NOMO-1 treated with DMSO at 0.1 percent for 48 hours (cell line): ENCODE data around the gene COX5B.
A peak's percentile ranks its signal among the peaks of the same experiment; 100 is the strongest.

Experiments
- DNase-seq: peaks from one replicate; lab custom pipeline; 2025; ENCODE audit not compliant: unreplicated experiment; lab: John Stamatoyannopoulos, UW

COX5B gene

DNA sequence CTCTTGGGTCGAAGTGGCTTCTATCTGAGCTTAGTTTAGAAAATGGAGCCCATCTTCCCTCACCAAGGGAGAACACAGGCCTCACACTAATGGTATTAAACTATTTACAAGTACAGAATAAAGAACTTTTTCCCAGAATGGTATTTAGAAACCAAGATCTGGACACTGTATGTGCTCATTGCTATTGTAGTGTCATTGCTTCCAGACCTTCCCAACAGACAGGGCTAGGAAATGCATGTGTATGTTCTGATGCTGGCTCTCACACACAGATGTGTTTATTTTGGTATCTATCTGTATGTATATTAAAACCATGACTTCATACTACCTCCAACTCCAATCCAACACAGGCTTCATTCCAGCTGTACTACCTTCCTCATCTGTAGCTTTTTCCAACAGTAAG is 8.0 kb downstream of the COX5B start:
- DNase-seq: no peak

DNA sequence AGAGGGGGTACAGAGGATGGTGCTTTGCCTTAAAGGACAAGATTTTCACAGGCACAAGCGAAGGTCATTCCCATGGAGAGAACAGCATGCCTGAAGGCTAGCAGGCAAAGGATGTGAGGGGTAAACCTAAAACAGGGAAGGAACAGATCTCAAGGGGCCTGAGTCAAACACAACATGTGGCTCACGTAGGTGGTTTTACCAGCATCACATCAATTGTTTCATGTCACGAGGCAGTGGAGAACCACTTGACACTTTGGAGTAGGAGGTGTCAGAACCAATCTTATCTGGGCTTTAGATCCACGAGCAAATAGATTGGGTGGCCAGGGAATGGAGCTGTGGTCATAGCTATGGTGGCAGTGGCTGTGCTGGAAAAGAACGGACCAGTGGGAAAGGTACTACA is 8.4 kb downstream of the COX5B start:
- no peak for DNase-seq

- no peak for DNase-seq
These were observed 8.9 kb downstream of the COX5B start for GRCh38 chr2:97654791-97655190.

GRCh38 chr2:97656129-97656755 is 10.4 kb downstream of the COX5B start:
- DNase-seq: no peak

DNA sequence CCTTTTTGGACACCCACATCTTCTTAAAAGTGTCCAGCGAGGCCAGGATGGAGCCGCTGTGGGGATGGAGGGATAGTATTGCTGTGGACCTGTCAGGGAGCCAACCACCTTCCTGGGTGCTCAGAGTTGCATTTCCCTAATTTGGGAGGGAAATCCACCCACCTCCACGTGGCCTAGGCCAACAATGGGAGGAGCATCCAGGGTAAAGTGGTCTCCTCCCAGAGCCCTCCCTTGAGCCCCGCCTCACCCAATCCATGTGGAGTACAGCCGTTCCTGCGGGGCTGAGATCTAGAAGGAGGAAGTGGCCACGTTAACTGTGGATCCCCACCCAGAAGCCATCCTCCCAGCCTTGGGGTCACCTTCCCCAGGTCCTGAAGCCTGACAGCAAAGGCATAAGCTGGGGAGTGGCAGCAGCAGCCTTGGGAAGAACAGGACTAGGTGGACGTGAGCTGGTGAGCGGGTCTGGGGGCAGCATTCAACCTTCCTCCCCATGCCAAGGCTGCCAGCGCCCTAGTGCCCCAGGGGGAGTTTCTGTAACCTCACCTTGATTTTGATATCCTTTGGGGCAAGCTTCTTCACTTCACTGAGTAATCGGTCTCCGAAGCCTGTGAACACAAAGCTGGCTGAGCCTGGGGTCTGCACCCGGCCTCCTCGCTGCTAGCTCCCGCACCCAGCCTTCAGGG is 11.2 kb downstream of the COX5B start:
- DNase-seq: no peak

DNA sequence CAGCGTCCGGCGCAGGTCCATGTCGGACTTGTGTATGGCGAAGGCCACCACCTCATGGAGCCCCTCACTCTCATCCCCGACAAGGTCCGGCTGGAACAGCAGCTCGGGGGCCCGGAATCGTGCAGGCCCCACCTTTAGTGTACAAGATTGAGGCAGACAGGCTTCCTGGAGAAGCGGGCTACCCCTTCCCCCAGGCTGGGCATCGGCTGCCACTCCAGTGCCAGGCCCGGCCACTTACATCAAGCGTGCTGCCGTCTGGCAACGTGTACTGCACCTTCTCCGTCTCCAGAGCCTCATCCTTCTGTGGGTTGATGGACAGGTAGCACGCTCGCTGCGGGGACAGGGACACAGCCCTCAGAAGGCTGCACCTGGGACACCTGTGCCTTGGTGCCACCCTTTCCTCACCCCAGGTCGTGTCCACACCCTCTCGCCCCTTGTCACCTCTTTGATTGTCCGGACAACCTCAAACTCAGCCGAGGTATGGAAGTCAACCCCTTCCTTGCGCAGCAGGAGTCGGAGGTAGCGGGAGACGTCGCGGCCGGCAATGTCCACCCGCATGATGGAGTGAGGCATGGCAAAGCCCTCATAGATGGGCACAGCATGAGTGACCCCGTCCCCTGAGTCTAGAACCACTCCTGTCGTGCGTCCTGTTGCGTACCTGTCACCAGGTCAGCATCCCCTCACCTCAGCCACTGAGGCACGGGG is 12.3 kb downstream of the COX5B start:
- DNase-seq: no peak

DNA sequence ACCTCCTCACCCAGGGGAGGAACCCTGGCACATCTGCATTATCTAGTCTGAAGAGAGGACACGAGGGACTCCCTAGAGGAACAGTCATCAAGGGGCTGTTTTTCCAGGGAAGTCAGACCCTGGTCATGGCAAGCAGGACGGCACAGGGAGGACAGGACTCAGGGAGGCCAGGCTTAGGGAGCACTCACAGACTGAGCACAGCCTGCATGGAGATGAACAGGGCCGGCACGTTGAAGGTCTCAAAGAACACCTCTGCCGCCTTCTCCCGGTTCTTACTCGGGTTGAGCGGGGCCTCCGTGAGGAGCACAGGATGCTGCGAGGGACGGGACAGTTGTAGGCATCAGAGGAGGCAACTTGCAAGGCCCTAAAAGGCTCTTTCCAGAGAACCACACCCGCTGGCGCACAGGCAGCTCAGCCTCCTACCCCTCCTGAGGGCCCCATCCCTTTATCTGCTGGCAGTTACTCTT is 12.9 kb downstream of the COX5B start:
- no peak for DNase-seq

DNA sequence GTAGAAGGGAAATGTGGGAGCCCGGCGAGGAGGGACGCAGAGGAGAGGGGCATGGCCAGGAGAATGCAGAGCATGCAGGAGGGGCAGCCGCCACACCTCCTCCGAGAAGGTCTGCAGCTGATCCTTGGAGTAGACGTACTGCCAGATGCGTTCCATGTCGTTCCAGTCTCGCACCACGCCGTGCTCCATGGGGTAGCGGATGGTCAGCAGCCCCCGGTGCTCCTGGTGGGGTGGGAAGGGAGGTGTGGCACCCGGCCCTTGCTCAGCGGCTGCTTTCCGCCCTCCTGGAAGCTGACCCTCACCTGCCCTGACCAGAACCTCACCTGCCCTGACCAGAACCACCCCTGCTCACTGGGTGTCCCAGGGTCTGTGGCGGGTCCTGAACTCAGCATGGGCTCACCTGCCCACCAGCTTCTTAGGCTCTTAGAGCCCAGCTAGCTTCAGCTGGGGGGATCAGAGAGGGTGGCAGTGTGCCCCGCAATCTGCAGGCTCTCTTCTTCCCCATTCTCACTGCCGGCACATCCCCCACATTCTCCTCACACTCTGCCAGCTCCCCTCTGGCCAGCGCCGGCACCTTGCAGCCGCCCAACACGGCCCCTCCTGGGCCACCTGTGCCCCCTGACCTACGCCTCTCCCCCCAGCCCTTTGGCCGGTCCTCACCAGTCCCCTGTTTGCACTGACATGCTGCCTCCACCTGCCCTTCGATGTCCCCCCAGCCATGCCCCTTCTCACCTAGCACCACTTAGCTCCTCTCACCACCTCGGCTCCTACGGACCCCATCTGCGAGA is 13.6 kb downstream of the COX5B start:
- DNase-seq: no peak

DNA sequence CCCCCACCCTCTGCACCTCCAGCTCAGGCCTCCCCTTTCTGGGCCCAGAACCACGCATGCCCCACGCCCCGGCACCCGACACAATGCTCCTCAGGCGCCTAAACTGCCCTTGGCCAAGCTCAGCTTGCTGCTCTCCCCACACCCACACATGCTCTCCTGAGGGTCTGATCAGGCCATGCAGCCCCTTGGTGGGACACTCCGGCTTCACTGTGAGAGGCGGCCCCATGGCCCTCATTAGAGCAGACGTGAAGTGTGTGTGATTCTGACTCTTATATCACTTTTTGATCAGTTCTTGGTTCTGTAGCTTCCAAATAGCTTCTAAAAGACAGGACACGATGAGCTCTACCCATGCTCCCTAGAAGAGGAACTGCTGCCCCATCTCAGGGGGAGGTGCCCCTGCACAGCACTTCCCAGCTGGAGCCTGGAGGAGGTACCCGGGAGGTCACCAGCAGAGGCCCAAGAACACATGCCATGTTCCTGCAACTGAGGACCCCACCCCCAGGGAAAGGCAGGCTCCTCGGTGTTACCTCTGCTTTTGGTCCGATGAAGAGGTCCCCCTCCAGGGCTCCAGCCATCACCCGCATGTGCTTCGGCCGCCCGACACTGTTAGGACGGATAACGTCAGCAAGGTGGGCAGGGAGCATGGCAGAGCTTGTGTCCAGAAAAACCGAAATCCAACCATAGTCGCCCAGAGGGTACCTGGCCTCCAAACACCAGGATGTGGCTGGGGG is 14.3 kb downstream of the COX5B start:
- no peak for DNase-seq

- DNase-seq: no peak
These were observed 15.0 kb downstream of the COX5B start for GRCh38 chr2:97660775-97661389.

DNA sequence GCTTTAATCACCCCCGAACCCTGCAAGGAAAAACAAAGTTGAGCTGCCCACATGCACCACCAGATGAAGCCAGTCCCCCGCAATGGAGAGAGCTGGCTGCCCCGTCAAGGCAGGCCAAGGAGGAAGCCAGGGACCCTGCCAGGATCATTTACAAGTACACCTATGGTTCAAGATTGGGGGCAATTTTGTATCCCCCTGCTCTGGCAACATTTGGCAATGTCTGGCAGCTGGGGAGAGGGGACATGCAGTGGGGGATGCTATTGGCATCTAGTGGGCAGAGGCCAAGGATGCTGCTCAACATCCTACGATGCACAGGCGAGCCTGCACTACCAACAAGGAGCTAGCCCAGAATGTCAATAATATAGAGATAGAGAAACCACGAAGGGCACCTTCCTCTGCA is 16.1 kb downstream of the COX5B start:
- DNase-seq: no peak

- no peak for DNase-seq
These were observed 16.6 kb downstream of the COX5B start for GRCh38 chr2:97662386-97662894.

DNA sequence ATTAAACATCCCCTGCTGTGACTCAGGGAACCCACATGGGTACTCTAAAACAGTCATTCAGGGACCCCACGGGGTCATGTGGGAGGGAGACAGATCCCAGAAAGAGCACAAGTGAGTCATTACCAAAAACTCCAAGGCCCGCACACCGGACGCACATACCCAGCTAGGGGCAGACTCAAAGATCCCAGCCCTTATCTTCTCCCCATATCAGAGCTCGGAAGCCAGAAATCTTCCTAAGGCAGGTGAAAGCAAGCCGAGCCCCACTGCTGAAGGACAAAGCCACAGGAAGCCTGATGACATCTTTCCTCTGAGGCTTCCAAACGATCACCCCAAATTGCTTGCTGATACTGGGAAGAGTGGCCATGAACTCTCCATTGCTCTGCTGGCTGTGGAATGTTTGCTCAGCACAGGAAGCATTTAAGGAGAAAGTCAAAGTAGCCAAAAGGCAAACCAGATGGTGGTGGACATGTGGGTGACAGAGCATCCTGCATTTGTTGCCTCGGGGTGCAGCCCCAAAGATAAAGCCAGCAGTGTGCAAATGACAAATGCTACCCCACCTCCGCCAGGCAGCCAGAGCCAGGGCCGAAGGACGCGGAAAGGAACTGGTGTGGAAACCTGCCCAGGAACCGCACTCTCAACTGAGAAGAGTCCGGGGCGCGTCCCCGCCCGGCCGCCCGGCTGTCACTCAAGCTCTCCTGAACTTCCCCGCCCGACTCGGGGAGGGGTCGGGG is 17.2 kb downstream of the COX5B start:
- DNase-seq: peak; percentile 65

DNA sequence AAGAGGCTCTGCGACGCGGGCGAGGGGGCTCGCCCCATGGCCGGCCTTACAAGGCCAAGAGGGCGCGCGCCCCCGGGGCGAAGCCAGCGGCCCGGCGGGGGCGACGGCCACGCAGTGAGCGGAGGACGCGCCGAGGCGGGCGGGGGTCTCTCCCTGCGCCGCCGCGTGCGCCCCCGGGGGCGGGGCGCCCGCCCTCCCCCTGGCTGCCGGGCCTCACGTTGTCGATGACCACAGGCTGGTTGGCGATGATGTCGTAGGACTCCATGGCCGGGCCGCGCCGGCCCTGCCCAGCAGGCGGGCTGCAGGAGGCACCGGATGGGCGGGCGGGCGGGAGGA is 17.7 kb downstream of the COX5B start:
- no peak for DNase-seq

GRCh38 chr2:97663962-97664635 is 18.2 kb downstream of the COX5B start, which contains the start of gene ACTR1B:
Gene ACTR1B (minus strand): TSS chr2:97664044. CDS start chr2:97663890, 154 bp downstream.
- DNase-seq: peak; percentile 99

DNA sequence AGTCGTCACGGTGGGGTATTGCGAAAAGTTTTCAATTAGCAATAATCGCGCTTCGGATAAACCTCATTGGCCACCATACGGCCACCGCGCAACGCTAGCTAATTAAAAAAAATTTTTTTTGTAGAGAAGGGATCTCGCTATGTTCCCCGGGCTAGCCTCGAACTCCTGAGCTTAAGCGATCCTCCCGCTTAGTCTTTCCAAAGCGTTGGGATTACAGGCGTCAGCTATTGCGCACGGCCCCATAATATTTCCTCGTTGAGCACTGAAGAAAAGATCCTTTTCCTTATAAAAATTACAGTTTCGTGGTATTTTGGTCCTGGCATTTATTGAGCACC is 18.7 kb downstream of the COX5B start:
- peak; percentile 58 for DNase-seq

- DNase-seq: no peak
These were observed 23.6 kb downstream of the COX5B start, which contains the start of gene C2orf92 for GRCh38 chr2:97669448-97669847. Gene C2orf92 (plus strand): TSS chr2:97669713. CDS start chr2:97669789, 76 bp downstream.

GRCh38 chr2:97670471-97670870 is 24.6 kb downstream of the COX5B start:
- DNase-seq: no peak

- DNase-seq: no peak
These were observed 25.7 kb downstream of the COX5B start for GRCh38 chr2:97671526-97671925.
